ENCODE results near the gene ARPP21. TPM values are rescaled to one million over a fixed set of nuclear protein-coding genes. Genes with fewer than 3 reads are reported as not detected.

ARPP21 gene
- polyA plus RNA-seq, 3 donors, result not detected

DNA sequence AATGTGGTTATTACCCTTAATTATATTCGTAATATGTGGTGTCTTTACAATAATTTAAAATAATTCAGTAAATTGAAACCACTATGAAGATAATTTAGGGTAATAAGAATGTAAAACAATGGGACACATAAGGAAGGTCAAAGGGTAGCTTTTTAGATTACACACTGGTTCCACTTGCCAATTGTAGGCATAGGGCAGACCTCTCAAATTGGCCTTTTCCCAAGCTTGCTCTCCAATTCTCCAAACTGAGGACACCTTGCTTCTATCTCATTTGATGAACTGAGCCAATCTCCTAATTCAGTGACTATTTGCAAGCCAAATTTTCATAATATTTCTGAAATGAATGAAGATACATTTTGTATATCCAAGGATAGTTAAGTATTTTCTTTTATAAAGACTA lies 151.4 kb downstream of the ARPP21 start:
- Mint-ChIP-seq H3K9me3 (peaks cover 0 to 6% (median 0%) of the 10 kb centered on the region in 7 donors), H3K27ac (no peak overlapping the region), H3K4me1 (no peaks in the 10 kb centered on the region), H3K27me3 (ENCODE audit: low read depth in 3 of 3) (no peaks in the 10 kb centered on the region), H3K4me3 (no peak overlapping the region), H3K36me3 (no peaks in the 10 kb centered on the region)
- Histone ChIP-seq H3K4me2 (replicated peaks; ENCODE audit: extremely low read depth, low read length, poor library complexity, severe bottlenecking) (no peak overlapping the region), H3K9me3 (replicated peaks in 1 of 2; ENCODE audit: control insufficient read depth in 1 of 2, insufficient read depth in 1 of 2, low read length in 2 of 2) (peaks cover 0 to 3% of the 10 kb centered on the region in 2 donors), H3K36me3 (replicated peaks in 1 of 2; ENCODE audit: control insufficient read depth in 1 of 2, insufficient read depth in 2 of 2, low read length in 2 of 2) (no peaks in the 10 kb centered on the region), H3K4me3 (replicated peaks in 1 of 3; ENCODE audit: low read depth in 2 of 3, low read length in 3 of 3) (no peak overlapping the region), H3K79me2 (ENCODE audit: insufficient read depth, low read length) (no peaks in the 10 kb centered on the region), H3K27me3 (ENCODE audit: control insufficient read depth in 2 of 2, insufficient read depth in 2 of 2, low read length in 2 of 2) (no peaks in the 10 kb centered on the region), H4K20me1 (ENCODE audit: insufficient read depth, low read length) (no peaks in the 10 kb centered on the region), H3K27ac (ENCODE audit: low read depth in 1 of 2, low read length in 2 of 2) (no peak overlapping the region), H3K4me1 (ENCODE audit: control insufficient read depth in 1 of 2, insufficient read depth in 2 of 2, low read length in 2 of 2) (no peaks in the 10 kb centered on the region), H2AFZ (ENCODE audit: insufficient read depth, low read depth, low read length, poor library complexity, severe bottlenecking) (no peak overlapping the region), H3K9ac (ENCODE audit: insufficient read depth, low read length, poor library complexity, severe bottlenecking) (no peak overlapping the region)
- TF ChIP-seq, protein P1, sequence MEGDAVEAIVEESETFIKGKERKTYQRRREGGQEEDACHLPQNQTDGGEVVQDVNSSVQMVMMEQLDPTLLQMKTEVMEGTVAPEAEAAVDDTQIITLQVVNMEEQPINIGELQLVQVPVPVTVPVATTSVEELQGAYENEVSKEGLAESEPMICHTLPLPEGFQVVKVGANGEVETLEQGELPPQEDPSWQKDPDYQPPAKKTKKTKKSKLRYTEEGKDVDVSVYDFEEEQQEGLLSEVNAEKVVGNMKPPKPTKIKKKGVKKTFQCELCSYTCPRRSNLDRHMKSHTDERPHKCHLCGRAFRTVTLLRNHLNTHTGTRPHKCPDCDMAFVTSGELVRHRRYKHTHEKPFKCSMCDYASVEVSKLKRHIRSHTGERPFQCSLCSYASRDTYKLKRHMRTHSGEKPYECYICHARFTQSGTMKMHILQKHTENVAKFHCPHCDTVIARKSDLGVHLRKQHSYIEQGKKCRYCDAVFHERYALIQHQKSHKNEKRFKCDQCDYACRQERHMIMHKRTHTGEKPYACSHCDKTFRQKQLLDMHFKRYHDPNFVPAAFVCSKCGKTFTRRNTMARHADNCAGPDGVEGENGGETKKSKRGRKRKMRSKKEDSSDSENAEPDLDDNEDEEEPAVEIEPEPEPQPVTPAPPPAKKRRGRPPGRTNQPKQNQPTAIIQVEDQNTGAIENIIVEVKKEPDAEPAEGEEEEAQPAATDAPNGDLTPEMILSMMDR (IDR thresholded peaks at IDR 0.05), result no peak
- no CpG with 5 or more reads among the region's 1 CpG for WGBS (ENCODE audit: insufficient coverage)
- DNase-seq, result no peak
- intact Hi-C loops (cut with micrococcal nuclease), result no loop called here

DNA sequence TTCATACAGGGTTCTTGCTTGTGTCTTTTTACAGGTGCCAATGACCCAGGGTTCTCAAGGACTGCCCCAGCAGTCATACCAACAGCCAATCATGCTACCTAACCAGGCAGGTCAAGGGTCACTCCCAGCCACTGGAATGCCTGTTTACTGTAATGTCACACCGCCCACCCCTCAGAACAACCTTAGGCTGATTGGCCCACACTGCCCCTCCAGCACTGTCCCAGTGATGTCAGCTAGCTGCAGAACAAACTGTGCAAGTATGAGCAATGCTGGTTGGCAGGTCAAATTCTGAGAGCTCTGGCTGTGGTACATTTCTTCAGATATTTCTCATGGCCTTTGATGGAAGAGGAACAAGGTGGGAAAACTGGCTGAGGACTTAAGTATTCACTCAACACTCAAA lies 154.3 kb downstream of the ARPP21 start:
- Histone ChIP-seq H3K4me2 (replicated peaks; ENCODE audit: extremely low read depth, low read length, poor library complexity, severe bottlenecking) (no peak overlapping the region), H3K9me3 (replicated peaks in 1 of 2; ENCODE audit: control insufficient read depth in 1 of 2, insufficient read depth in 1 of 2, low read length in 2 of 2) (peaks cover 0 to 3% of the 10 kb centered on the region in 2 donors), H3K4me3 (replicated peaks in 1 of 3; ENCODE audit: low read depth in 2 of 3, low read length in 3 of 3) (no peak overlapping the region), H3K79me2 (ENCODE audit: insufficient read depth, low read length) (no peaks in the 10 kb centered on the region), H4K20me1 (ENCODE audit: insufficient read depth, low read length) (no peaks in the 10 kb centered on the region), H3K27me3 (ENCODE audit: control insufficient read depth in 2 of 2, insufficient read depth in 2 of 2, low read length in 2 of 2) (no peaks in the 10 kb centered on the region), H3K27ac (ENCODE audit: low read depth in 1 of 2, low read length in 2 of 2) (no peak overlapping the region), H3K4me1 (ENCODE audit: control insufficient read depth in 1 of 2, insufficient read depth in 2 of 2, low read length in 2 of 2) (no peaks in the 10 kb centered on the region), H3K9ac (ENCODE audit: insufficient read depth, low read length, poor library complexity, severe bottlenecking) (no peak overlapping the region), H3K36me3 (replicated peaks in 1 of 2; ENCODE audit: control insufficient read depth in 1 of 2, insufficient read depth in 2 of 2, low read length in 2 of 2) (no peaks in the 10 kb centered on the region), H2AFZ (ENCODE audit: insufficient read depth, low read depth, low read length, poor library complexity, severe bottlenecking) (no peak overlapping the region)
- no peaks in the 10 kb centered on the region for H3K4me1 Mint-ChIP-seq
- no peaks in the 10 kb centered on the region for H3K27me3 Mint-ChIP-seq (ENCODE audit: low read depth in 3 of 3)
- intact Hi-C loops (cut with micrococcal nuclease), result no loop called here
- TF ChIP-seq, protein P1 (IDR thresholded peaks at IDR 0.05), result no peak
- no peaks in the 10 kb centered on the region for H3K36me3 Mint-ChIP-seq
- no peak for DNase-seq
- WGBS (ENCODE audit: insufficient coverage), result no CpG with 5 or more reads among the region's 1 CpG
- H3K4me3 Mint-ChIP-seq, result no peak overlapping the region
- H3K27ac Mint-ChIP-seq, result no peak overlapping the region
- peaks cover 0 to 8% (median 4%) of the 10 kb centered on the region in 7 donors for H3K9me3 Mint-ChIP-seq
